ENCODE measurements around the gene YWHAE. TPM values are rescaled to one million over a fixed set of nuclear protein-coding genes. Genes with fewer than 3 reads are reported as not detected.

The YWHAE gene
- total and polyA plus RNA-seq, 2 donors = 160 to 264 TPM

DNA sequence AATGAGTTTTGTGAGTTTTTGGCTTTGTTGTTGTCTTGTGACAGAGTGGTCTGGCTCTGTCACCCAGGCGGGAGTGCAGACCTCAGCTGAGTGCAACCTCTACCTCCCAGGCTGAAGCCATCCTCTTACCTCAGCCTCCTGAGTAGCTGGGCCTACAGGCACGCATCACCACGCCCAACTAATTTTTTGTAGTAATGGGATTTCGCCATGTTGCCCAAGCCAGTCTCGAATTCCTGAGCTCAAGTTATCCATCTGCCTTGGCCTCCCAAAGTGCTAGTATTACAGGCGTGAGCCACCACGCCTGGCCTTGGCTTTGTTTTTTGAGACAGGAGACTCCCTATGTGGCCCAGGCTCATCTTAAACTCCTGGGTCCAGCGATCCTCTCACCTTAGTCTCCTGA lies 40.9 kb upstream of the YWHAE start:
- Histone ChIP-seq H3K27me3 (ENCODE audit: control insufficient read depth in 2 of 2, insufficient read depth in 1 of 2, low read length in 1 of 2) (no peaks in the 10 kb centered on the region), H3K9me3 (ENCODE audit: control insufficient read depth in 2 of 2, insufficient read depth in 1 of 2, low read length in 1 of 2) (no peaks in the 10 kb centered on the region), H3K27ac (ENCODE audit: low read depth in 1 of 2, low read length in 1 of 2) (no peak overlapping the region), H3K36me3 (ENCODE audit: control insufficient read depth in 2 of 2, insufficient read depth in 2 of 2, low read length in 1 of 2) (peaks cover 21 to 31% of the 10 kb centered on the region in 2 donors), H3K4me3 (ENCODE audit: low read length in 2 of 2) (no peak overlapping the region), H3K4me1 (ENCODE audit: control insufficient read depth in 2 of 2, insufficient read depth in 2 of 2, low read length in 2 of 2) (no peaks in the 10 kb centered on the region)
- WGBS = 98% methylated on average over 8 of the region's 8 CpGs
- no peak for DNase-seq (ENCODE audit: low read depth in 6 of 9, low spot score in 9 of 9)

DNA sequence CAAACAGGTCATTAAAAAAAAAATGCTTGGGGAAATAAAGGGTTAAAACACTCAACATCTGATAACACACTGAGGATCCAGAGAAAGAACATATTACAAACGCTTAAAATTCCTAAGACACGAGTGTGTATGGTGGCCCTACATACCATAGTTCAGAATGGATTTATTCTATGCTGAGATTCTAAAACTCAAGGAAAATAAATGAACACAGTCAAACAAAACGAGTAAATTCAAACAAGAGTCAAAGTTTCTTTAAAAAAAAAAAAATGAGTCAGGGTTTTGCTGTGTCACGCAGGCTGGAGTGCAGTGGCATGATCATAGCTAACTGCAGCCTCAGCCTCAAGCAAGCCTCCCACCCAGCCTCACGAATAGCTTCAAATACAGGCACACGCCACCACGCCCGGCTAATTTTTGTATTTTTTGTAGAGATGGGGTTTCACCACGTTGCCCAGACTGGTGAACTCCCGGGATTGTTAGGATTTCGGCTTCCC lies 38.6 kb upstream of the YWHAE start:
- H3K36me3 ChIP-seq (ENCODE audit: control insufficient read depth in 2 of 2, insufficient read depth in 2 of 2, low read length in 1 of 2) = peaks cover 28 to 48% of the 10 kb centered on the region in 2 donors
- no peaks in the 10 kb centered on the region for H3K4me1 ChIP-seq (ENCODE audit: control insufficient read depth in 2 of 2, insufficient read depth in 2 of 2, low read length in 2 of 2)

DNA sequence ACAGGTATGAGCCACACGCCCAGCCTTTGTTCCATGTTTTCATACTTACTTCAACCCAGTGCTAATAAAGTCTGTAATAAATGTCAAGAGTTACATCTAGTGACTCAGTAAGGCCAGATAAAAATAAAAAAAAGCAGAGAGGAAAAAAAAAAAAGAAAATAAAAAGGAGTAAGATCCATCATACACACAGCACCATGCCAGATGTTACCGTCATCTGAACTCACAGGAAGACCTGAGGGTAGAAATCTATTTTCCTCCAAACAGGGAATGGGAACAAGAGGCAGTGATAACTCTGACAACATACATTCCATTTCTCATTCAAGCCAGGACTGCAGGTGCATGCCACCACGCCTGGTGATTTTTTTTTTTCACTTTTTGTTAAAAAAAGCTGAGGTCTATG lies 35.3 kb upstream of the YWHAE start:
- no peaks in the 10 kb centered on the region for H3K27me3 ChIP-seq (ENCODE audit: control insufficient read depth in 2 of 2, insufficient read depth in 1 of 2, low read length in 1 of 2)
- H3K36me3 ChIP-seq (ENCODE audit: control insufficient read depth in 2 of 2, insufficient read depth in 2 of 2, low read length in 1 of 2) = peaks cover 40 to 53% of the 10 kb centered on the region in 2 donors
- no peak for DNase-seq (ENCODE audit: low read depth in 6 of 9, low spot score in 9 of 9)
- 83% methylated on average over 3 of the region's 3 CpGs for WGBS
- H3K9me3 ChIP-seq (ENCODE audit: control insufficient read depth in 2 of 2, insufficient read depth in 1 of 2, low read length in 1 of 2) = no peaks in the 10 kb centered on the region
- H3K27ac ChIP-seq (ENCODE audit: low read depth in 1 of 2, low read length in 1 of 2) = no peak overlapping the region
- no peak overlapping the region for H3K4me3 ChIP-seq (ENCODE audit: low read length in 2 of 2)
- H3K4me1 ChIP-seq (ENCODE audit: control insufficient read depth in 2 of 2, insufficient read depth in 2 of 2, low read length in 2 of 2) = no peaks in the 10 kb centered on the region

More for the DNA sequence above, 38.6 kb upstream of the YWHAE start:
- Histone ChIP-seq H3K27ac (ENCODE audit: low read depth in 1 of 2, low read length in 1 of 2) (no peak overlapping the region), H3K4me3 (ENCODE audit: low read length in 2 of 2) (no peak overlapping the region), H3K9me3 (ENCODE audit: control insufficient read depth in 2 of 2, insufficient read depth in 1 of 2, low read length in 1 of 2) (no peaks in the 10 kb centered on the region), H3K27me3 (ENCODE audit: control insufficient read depth in 2 of 2, insufficient read depth in 1 of 2, low read length in 1 of 2) (no peaks in the 10 kb centered on the region)
- 96% methylated on average over 11 of the region's 11 CpGs for WGBS
- DNase-seq (ENCODE audit: low read depth in 6 of 9, low spot score in 9 of 9) = no peak

DNA sequence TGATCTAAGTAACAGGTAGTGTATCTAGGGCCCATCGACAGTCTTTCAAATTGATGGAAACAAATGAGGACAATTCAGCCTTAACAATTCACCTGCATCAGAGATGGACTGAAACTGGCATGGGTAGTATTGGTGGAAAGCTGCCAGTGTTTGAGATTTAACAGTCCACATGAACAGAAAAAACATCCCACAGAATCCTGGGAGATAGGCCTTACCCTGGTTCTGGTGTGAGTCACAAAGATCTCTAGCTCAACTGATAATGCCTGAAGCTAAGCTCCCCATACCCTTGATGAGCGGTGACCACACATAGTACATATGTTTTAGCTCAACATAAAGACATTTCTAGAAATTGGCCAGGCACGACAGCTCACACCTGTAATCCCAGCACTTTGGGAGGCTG lies 34.1 kb upstream of the YWHAE start:
- no peak for DNase-seq (ENCODE audit: low read depth in 6 of 9, low spot score in 9 of 9)
- Histone ChIP-seq H3K27ac (ENCODE audit: low read depth in 1 of 2, low read length in 1 of 2) (no peak overlapping the region), H3K27me3 (ENCODE audit: control insufficient read depth in 2 of 2, insufficient read depth in 1 of 2, low read length in 1 of 2) (no peaks in the 10 kb centered on the region), H3K9me3 (ENCODE audit: control insufficient read depth in 2 of 2, insufficient read depth in 1 of 2, low read length in 1 of 2) (no peaks in the 10 kb centered on the region), H3K36me3 (ENCODE audit: control insufficient read depth in 2 of 2, insufficient read depth in 2 of 2, low read length in 1 of 2) (peaks cover 51 to 60% of the 10 kb centered on the region in 2 donors), H3K4me1 (ENCODE audit: control insufficient read depth in 2 of 2, insufficient read depth in 2 of 2, low read length in 2 of 2) (no peaks in the 10 kb centered on the region), H3K4me3 (ENCODE audit: low read length in 2 of 2) (no peak overlapping the region)
- over 99% methylated on average over 3 of the region's 3 CpGs for WGBS

DNA sequence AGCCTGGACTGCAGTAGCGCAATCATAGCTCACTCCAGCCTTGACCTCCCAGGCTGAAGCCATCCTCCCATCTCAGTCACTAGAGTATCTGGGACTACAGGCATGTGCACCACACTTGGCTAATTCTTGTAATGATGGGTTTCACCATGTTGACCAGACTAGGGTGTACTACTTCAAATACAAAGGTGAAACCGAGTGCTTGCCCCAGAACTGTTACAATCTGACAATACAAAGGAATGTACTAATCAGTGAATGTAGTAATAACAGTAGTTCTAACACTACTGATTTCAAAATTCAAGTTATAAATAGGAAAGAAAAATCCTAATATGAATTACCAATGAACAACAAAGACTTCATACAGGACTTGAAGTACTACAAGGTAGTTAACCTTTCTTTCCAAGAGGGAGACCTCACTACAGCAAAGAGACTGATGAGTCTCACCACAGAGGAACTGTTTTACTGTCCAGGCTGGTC lies 31.6 kb upstream of the YWHAE start:
- 93% methylated on average over 2 of the region's 2 CpGs for WGBS

DNA sequence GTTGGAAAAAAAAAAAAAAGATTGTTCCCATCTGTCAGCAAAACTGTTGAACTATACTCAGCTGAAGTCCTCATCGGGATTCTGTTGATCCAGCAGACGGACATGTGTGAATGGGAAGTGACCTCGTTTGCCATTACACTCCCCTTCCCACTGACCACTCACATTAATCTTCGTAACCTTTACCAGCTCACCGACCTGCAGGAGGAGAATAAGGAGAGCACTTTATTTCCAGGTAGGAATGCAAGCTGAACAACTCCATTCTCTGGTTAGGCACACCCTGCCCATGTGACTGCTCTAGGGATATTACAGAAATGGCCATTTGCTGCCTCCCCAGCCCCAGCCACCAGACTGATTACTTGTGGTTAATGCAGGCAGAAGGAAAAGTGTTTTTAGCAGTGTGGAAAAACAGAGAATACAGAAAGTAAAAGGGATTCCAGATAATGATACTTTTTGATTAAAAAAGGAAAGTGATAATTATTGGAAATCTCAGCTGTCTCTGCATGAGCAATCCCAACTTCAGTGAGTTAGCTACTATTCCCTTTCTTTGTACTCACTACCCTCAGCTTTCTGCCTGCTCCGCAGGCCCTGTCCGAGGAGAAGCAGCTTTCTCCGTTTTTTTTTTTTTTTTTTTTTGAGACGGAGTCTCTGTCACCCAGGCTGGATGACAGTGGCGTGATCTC lies 23.6 kb upstream of the YWHAE start:
- no peaks in the 10 kb centered on the region for H3K9me3 ChIP-seq (ENCODE audit: control insufficient read depth in 2 of 2, insufficient read depth in 1 of 2, low read length in 1 of 2)
- H3K4me3 ChIP-seq (ENCODE audit: low read length in 2 of 2) = no peak overlapping the region
- no peak for DNase-seq (ENCODE audit: low read depth in 6 of 9, low spot score in 9 of 9)
- H3K36me3 ChIP-seq (ENCODE audit: control insufficient read depth in 2 of 2, insufficient read depth in 2 of 2, low read length in 1 of 2) = peaks cover 37 to 44% of the 10 kb centered on the region in 2 donors
- H3K27me3 ChIP-seq (ENCODE audit: control insufficient read depth in 2 of 2, insufficient read depth in 1 of 2, low read length in 1 of 2) = no peaks in the 10 kb centered on the region
- WGBS = 97% methylated on average over 10 of the region's 10 CpGs
- no peak overlapping the region for H3K27ac ChIP-seq (ENCODE audit: low read depth in 1 of 2, low read length in 1 of 2)
- H3K4me1 ChIP-seq (ENCODE audit: control insufficient read depth in 2 of 2, insufficient read depth in 2 of 2, low read length in 2 of 2) = no peaks in the 10 kb centered on the region

More for the DNA sequence above, 31.6 kb upstream of the YWHAE start:
- DNase-seq (ENCODE audit: low read depth in 6 of 9, low spot score in 9 of 9) = no peak
- Histone ChIP-seq H3K9me3 (ENCODE audit: control insufficient read depth in 2 of 2, insufficient read depth in 1 of 2, low read length in 1 of 2) (no peaks in the 10 kb centered on the region), H3K27ac (ENCODE audit: low read depth in 1 of 2, low read length in 1 of 2) (no peak overlapping the region), H3K4me1 (ENCODE audit: control insufficient read depth in 2 of 2, insufficient read depth in 2 of 2, low read length in 2 of 2) (no peaks in the 10 kb centered on the region), H3K4me3 (ENCODE audit: low read length in 2 of 2) (no peak overlapping the region), H3K27me3 (ENCODE audit: control insufficient read depth in 2 of 2, insufficient read depth in 1 of 2, low read length in 1 of 2) (no peaks in the 10 kb centered on the region), H3K36me3 (ENCODE audit: control insufficient read depth in 2 of 2, insufficient read depth in 2 of 2, low read length in 1 of 2) (peaks cover 44 to 48% of the 10 kb centered on the region in 2 donors)

DNA sequence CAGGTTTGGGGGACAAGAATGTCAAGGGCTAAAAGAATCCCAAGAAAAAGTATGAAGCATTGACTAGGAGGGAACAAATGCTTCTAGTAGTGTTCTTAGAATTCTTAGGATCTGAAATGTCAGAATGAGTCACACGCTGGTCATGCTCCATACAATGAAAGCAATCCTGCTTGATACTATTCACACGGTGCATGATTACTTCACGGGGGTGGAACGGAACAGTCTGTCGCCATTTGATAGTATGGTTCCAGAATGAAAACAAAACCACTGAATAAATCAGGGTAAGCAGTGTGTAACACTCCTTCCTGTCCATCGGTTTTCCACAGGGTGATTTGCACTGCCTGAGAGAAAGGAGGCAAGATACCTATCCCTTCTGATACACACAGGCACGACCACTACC lies 22.9 kb upstream of the YWHAE start:
- Histone ChIP-seq H3K36me3 (ENCODE audit: control insufficient read depth in 2 of 2, insufficient read depth in 2 of 2, low read length in 1 of 2) (peaks cover 40 to 49% of the 10 kb centered on the region in 2 donors), H3K27me3 (ENCODE audit: control insufficient read depth in 2 of 2, insufficient read depth in 1 of 2, low read length in 1 of 2) (no peaks in the 10 kb centered on the region), H3K9me3 (ENCODE audit: control insufficient read depth in 2 of 2, insufficient read depth in 1 of 2, low read length in 1 of 2) (no peaks in the 10 kb centered on the region), H3K4me3 (ENCODE audit: low read length in 2 of 2) (no peak overlapping the region), H3K4me1 (ENCODE audit: control insufficient read depth in 2 of 2, insufficient read depth in 2 of 2, low read length in 2 of 2) (no peaks in the 10 kb centered on the region), H3K27ac (ENCODE audit: low read depth in 1 of 2, low read length in 1 of 2) (no peak overlapping the region)
- no peak for DNase-seq (ENCODE audit: low read depth in 6 of 9, low spot score in 9 of 9)
- 90% methylated on average over 7 of the region's 7 CpGs for WGBS

DNA sequence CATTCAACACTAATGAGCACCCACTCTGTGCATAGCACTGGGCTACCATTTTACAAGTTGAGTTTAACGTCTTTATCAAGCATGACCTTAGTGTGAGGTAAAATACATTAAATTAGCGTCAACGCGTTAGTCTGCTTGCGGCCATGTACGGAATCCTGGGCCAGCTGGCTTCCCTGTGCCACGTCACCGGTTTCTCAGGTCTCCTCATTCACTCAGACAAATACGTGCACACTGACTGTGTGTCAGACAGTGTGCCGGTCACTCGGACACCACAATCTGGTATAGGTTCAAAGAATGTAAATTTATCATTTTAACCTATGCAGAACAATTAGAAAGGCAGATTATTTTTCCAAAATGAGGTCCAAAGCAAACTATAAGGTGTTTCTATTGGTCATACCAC lies 21.4 kb upstream of the YWHAE start:
- Histone ChIP-seq H3K36me3 (ENCODE audit: control insufficient read depth in 2 of 2, insufficient read depth in 2 of 2, low read length in 1 of 2) (peaks cover 45 to 51% of the 10 kb centered on the region in 2 donors), H3K4me1 (ENCODE audit: control insufficient read depth in 2 of 2, insufficient read depth in 2 of 2, low read length in 2 of 2) (no peaks in the 10 kb centered on the region)
- WGBS = 97% methylated on average over 11 of the region's 11 CpGs

DNA sequence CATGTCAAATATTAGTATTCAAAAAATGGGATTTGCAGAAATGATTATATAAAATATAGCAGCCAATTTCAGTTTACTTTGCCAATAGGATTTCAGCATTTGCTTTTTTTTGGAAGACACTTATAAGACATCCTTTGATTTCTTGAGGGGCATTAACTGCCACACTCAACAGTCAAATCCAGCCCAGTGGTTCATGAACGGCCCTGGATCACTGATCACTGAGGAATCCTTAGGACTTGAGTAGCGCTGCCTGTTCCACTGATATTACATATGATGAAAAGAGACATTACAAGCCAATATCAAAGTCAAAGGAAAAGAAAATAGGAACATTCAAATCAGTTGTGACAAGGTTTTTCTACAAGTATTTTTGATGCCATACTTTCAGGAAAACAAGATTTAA lies 21.0 kb upstream of the YWHAE start:
- H3K27ac ChIP-seq (ENCODE audit: low read depth in 1 of 2, low read length in 1 of 2) = no peak overlapping the region
- 98% methylated on average over 2 of the region's 2 CpGs for WGBS
- H3K4me3 ChIP-seq (ENCODE audit: low read length in 2 of 2) = no peak overlapping the region
- DNase-seq (ENCODE audit: low read depth in 6 of 9, low spot score in 9 of 9) = no peak
- no peaks in the 10 kb centered on the region for H3K27me3 ChIP-seq (ENCODE audit: control insufficient read depth in 2 of 2, insufficient read depth in 1 of 2, low read length in 1 of 2)
- H3K4me1 ChIP-seq (ENCODE audit: control insufficient read depth in 2 of 2, insufficient read depth in 2 of 2, low read length in 2 of 2) = no peaks in the 10 kb centered on the region
- peaks cover 45 to 49% of the 10 kb centered on the region in 2 donors for H3K36me3 ChIP-seq (ENCODE audit: control insufficient read depth in 2 of 2, insufficient read depth in 2 of 2, low read length in 1 of 2)
- H3K9me3 ChIP-seq (ENCODE audit: control insufficient read depth in 2 of 2, insufficient read depth in 1 of 2, low read length in 1 of 2) = no peaks in the 10 kb centered on the region

More for the DNA sequence above, 21.4 kb upstream of the YWHAE start:
- Histone ChIP-seq H3K9me3 (ENCODE audit: control insufficient read depth in 2 of 2, insufficient read depth in 1 of 2, low read length in 1 of 2) (no peaks in the 10 kb centered on the region), H3K27me3 (ENCODE audit: control insufficient read depth in 2 of 2, insufficient read depth in 1 of 2, low read length in 1 of 2) (no peaks in the 10 kb centered on the region), H3K4me3 (ENCODE audit: low read length in 2 of 2) (no peak overlapping the region), H3K27ac (ENCODE audit: low read depth in 1 of 2, low read length in 1 of 2) (no peak overlapping the region)
- no peak for DNase-seq (ENCODE audit: low read depth in 6 of 9, low spot score in 9 of 9)
